Hindlimb muscle (tissue), 1 donor: ENCODE measurements around the gene SLFNL1. TPM values are rescaled to one million over a fixed set of nuclear protein-coding genes. Genes with fewer than 3 reads are reported as not detected.

ENCODE experiments used
- polyA plus RNA-seq: library from polyadenylated mRNA; unstranded; fragments of 120-200 nt; gene quantifications from one replicate; pipeline ENCODE4 v1.2.1, GENCODE V29; 2013; ENCODE audit not compliant: insufficient read length

SLFNL1 gene
- polyA plus RNA-seq, 1 donor: 0.68 TPM

Other genes with a start within 250 kb of the SLFNL1 start
- gene KCNQ4, start 237.9 kb downstream of the SLFNL1 start, polyA plus RNA-seq: 44.5 TPM
- 2.7 TPM for gene CITED4, start 159.4 kb downstream of the SLFNL1 start, polyA plus RNA-seq
- gene CTPS1, start 42.0 kb downstream of the SLFNL1 start, polyA plus RNA-seq: 15.7 TPM
- 37.6 TPM for gene SCMH1, start 220.6 kb upstream of the SLFNL1 start, polyA plus RNA-seq